HuH-7 (cell line): ENCODE results near the gene ADNP2.

Source experiments
- DNase-seq: peaks from one replicate; pipeline ENCODE4 v3.0.0; 2011; ENCODE audit warnings: low spot score

ADNP2 gene

DNA sequence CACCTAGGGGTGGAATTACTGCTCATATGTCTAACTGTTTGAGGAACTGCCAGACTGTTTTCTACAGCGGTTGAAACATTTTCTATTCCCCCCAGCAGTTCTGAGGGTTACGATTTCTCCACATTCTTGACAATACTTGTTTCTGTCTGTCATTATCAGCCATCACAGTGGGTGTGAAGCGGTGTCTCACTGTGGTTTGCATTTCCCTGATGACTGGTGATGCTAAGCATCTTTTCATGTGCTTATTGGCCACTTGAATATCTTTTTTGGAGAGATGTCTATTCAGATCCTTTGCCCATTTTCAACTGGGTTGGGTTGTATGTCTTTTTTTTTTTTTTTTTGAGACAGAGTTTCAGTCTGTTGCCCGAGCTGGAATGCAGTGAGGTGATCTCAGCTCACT, 63.0 kb downstream of the ADNP2 start:
- DNase-seq = no peak

DNA sequence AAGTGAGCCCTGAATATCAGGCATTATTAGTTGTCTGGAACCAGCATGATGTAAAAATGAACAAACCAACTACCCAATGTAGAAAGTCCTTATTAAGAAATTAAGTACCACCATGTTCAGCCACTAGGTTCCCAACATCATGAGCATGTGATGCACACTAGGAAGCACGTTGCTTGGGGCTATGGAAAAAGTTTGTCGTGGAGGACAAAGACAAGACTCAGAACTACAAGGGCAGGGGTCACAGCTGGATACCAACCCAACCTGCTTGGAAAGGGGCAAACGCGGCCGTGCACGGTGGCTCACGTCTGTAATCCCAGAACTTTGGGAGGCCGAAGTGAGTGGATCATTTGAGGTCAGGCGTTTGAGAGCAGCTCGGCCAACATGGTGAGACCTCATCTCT, 64.0 kb downstream of the ADNP2 start:
- DNase-seq = no peak

DNA sequence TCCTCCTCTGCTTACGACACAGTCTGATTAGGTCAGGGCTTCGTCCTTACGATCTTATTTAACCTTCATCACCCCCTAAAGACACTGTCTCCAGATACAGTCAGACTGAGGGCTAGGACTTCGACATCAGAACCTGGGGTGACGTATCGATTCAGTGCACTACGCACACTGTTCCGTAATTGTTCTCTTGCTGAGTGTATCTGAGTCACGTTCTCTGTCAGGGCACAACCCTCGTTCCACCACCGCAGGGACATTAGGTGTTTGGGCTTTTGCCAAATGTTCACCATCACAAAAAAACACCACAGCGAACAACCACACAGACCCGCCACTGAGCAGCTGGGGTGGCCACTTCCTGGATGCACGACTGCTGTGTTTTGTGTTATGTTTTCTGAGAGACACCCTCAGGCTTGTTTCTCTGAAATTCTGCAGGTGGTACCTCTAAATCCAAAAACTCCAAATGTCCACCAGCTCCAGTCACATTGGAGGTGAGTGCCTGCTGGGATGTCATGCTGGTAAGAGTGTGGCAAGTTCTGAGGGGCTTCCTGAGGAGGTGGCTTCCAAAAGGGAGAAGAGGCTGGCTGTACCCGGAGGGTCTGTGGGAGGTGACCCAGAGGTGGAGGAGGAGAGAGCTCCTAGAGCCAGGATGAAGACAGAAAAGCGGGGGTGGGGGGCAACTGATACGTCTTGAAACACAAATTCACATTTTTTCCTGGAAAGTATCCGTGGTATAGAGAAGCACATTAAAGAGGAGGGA, 66.6 kb downstream of the ADNP2 start:
- DNase-seq = no peak

DNA sequence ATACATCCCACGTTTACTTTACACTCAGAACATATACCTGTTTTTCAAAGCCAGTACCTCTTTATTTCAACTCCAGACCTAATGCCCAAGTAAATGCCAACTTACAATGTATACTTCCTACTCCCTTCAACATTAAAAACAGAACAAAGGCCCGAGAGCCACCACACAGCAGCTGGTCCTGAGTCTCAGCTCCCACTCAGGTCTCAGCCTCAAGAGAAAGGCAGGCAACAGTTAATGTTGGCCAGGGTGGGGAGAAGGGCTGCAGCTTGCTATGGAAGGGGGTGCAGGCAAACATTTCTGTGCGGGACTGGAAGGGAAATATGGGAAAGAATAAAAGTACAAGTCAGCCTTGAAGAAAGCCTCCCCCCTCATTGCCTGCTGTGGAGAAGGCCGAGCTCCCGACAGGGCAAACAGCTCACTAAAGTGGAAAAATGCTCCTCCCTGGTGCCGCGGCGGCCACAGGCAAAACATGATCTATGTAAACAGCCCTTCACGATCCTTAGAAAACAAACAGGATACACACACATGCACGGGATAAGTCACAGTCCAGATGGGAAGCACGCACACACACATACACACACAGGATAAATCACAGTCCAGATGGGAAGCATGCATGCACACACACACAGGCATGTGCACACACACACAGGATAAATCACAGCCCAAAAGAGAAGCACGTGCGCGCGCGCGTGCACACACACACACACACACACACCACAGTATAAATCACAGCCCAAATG, 67.4 kb downstream of the ADNP2 start:
- DNase-seq = no peak

DNA sequence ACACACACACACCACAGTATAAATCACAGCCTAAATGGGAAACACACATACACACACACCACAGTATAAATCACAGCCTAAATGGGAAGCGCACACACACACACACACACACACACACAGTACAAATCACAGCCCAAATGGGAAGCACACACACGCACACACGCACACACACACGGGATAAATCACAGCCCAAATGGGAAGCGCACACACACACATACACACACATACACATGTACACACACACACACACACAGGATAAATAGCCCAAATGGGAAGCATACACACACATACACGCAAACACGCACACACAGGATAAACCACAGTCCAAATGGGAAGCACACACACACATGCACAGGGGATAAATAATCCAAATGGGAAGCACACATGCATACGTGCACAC, 68.1 kb downstream of the ADNP2 start:
- DNase-seq = no peak

DNA sequence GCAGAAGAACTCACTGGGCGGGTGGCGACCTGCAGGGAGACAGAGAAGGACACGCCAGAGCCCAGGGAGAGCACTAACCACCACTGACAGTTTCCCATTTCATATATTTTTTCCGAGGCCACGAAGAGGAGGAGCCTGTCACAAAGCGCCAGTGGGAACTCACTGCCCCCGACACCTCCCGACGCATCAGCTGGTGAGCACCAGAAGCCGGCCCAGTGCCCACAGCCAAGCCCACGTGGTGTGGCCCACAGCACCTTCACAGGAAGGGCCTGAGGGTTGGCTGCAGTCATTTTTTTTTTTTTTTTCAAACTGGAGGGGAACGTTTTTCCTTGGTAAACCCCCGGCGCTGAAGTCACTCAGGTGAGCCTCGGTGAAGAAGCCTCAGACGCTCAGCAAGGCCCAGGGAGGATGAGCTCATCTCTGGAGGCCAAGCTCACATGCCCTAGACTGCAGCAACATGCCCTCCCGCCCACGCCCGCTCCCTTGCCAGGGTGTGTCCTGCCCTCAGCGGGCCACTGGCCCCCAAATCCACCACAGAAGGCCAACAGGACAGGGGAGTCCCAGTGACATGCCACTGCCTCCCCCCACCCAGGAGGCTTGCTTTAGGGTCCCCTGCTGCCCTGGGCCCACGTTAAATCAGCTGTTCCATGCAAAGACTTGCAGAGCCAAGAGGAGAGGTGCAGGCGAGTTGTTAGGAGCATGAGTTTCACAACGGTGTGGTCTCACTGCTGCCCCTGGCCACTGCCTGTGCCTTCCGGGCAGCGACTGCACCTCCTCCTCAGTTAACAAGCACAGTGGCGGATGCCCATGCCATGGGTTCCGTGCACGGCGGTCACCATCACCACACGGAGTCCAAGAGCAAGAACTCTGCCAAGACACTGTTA, 70.1 kb downstream of the ADNP2 start:
- no peak for DNase-seq

DNA sequence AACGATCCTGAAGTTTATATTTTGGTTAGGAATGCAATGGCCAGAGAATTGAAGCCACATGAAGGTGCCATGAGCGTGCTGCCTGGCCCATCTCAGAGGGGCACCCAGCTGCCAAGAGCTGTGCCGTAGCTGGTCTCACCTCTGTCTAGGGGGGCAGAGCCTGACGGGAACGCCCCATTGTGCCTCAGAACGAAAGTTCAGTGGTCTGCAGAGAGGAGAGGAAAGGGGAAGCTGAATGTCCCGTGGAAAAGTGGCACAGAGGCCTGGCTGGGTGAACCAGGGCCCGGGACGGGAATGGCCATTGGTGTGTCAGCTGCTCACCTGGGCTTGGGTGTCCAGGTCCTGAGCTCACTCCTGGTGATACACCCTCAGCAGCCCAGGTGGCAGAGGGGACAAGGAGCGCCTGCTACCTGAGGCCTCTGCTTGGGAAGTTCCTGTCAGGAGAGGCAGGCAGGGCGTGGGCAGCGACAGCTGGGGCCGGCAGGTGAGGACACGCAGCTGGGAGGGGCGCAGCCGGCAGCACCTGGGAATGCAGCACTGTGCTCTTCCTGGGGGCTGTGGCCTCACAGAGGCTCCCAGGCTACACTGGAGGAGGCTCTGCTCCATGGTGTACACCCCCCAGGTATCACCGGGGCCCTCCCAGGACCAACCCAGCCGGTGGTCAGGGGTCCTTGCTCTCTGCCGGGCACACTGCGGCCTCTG, 70.9 kb downstream of the ADNP2 start:
- no peak for DNase-seq

DNA sequence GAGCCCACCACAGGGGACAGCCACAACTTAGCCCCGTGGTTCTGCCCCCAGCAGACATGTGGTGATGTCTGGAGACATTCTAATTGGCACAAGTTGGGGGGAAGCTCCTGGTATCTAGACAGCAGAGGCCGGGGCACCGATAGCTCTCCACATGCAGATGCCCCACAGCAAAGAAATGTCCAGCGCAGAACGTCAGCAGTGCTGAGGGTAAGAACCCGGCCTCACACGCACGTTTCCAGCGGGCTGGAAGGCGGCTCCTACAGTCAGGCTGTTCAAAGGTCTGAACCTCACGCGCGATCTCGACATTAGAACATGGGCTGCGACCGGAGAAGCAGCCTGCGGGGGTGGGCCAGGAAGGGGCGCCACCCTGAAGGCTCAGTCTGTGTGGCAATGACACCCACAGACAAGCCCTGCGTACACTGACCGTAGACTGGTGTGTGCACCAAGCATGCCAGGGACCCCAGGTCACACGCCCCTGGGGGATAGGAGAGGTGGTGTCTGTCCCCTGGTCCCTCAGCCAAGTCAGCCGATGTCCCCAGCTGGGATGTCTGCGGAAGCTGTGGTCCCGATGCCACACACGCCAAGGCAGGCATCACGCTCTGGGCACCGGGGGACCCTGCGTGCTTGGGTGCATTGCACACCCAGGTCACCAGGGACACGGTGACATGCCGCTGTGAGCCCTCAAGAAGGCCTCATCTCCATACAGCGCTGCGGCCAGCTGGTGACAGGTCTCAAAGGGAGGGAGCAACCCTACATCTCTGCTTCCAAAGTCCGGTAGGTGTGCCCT, 71.9 kb downstream of the ADNP2 start:
- DNase-seq = no peak

DNA sequence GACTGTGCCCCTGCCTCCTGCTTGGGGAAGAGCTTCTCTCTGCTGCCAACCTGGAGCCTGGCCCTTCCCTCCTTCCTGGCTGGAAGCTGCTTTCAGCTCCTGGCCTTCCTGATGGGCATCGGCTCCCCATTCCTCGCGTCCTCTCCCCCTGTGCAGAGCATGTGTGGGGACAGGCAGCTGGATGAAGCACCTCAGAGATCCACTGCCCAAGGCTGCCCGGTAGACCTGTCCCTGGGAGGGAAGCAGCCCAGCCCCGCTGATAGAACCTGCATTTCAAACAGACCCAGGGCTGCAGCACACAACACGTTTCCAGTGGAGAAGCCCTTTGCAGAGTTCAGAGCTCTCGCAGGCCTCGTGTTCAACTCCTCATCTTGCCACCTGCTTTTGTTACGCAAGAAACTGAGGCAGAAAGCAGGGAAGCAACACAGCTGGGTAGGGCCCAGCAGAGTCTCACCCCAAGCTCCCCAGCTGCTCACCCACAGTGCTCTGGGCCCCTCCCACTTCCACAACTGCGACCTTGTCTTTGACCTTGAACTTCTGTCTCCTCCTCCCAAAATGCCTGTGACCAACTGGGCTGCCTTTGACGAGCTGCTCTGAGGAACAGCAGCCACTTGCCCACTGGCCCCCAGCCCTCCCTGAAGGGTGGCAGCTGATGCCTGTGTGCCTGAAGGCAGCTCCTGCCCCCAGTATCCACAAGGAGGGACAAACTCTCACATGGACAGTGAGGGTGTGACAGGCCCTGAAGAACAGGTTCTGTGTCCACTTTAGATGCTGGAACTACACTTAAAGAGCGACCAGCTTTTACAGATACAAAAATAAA, 72.8 kb downstream of the ADNP2 start:
- no peak for DNase-seq

DNA sequence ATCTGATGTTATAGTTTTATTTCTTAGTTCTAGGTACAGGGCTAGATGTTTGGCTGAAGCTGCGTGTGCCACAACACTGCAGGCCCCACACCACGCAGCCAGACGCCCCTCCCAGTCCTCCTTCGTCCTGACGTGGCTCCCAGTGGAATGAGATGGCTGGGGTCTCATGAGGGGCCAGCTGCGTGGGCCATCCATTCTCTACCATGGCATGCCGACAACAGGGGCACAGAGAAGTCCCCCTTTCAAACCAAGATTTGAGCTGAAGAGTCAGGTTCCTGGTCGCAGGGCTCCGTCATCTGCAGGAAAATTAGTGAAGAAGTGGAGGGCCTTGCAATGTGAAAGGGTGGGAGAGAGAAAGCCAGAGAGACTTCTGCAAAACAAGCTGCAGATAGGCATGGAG, 73.8 kb downstream of the ADNP2 start:
- DNase-seq = no peak

DNA sequence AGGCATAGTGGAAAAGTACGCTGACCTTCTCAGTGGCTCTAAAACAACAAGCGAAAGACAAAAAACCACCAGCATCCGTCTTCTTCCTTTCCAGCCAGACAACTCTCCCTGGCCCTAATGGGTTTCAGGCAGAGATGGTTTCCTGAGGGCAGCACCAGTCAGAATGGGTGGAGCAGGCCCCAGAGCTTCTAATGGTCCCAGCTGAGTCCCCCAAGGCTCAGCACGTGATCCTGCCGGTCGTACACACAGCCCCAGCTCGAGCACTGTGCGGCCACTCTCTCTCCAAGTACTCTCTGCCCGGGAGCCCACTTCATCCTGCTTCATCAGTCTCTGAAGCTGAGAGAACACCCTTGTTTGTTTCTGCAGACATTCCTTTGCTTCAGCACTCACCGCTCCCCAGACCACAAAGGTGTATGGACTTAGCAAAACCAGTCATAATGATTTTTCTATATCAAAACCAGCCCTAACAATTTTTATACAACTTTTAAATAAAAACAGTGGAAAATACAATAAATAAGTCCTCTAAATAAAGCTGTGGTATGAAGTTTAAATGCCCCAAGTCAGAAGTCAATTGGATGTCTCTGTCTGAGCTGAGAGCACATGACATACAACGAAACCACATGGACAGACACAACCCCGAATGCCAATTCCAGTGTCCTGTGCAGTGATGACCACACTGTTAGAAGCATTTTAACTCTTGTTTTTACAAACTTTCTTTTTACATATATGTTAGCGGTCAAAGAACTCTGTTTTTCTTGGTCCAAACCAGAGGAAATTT, 74.4 kb downstream of the ADNP2 start:
- no peak for DNase-seq

DNA sequence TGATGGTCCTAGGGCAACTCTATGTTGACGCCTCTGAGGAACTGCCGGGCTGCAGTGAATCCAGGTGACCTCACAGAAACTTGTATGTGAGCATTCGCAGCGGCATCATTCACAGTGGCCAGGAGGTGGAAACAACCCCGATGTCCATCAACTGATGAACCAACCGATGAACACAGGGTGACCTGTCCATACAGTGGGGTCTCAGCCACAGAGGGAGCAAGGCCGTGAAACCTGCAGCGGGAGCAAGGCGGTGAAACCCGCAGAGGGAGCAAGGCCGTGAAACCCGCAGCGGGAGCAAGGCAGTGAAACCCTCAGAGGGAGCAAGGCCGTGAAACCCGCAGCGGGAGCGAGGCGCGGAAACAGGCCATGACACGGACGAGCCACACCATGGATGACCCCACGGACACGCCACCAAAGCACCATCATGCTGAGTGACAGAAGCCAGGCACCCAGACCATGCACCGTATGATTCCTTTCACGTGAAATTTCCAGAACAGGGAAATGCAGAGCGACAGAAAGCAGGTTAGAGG, 75.2 kb downstream of the ADNP2 start:
- no peak for DNase-seq

DNA sequence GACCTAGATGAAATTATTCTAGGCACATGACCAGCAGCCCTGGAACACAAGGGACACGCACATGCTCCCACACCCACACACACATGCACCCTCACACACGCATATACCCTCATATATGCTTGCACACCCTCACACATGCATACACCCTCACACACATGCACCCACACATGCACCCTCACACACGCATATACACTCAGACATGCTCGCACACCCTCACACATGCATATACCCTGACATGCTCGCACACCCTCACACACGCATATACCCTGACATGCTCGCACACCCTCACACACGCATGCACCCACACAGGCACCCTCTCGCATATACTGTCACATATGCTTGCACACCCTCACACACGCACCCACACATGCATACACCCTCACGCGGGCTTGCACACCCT, 76.5 kb downstream of the ADNP2 start:
- DNase-seq = no peak

DNA sequence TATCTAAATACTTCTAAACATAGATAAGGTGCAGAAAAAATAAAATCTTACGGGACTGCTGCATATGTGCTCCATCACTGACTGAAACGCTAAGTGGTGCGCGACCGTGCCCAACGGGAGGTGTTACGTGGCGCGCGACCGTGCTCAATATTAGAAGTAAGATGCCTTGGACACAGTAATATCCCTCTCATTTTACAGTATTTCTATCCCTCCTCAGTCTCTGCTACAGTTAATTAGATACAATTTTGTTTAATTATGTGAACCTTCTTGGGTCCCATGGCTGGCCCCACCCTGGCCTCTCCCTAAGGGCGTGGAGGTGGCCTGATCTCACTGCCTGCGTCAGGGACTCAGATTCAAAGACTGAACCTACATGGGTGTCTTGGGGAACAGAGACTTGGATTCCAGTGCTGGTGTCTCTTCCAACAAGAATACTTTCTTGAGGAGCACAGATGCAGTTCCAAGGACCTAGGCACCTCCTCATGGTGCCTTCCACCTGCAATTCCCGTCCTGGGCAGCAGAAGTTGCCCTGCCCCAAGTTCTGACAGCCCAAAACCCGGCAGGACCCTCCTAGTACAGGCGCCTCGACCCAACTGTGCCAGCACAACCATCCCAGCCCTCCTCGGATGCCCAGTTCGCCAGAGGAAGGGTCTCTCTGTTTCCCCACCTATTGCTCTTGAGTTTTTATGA, 79.0 kb downstream of the ADNP2 start:
- DNase-seq = no peak

DNA sequence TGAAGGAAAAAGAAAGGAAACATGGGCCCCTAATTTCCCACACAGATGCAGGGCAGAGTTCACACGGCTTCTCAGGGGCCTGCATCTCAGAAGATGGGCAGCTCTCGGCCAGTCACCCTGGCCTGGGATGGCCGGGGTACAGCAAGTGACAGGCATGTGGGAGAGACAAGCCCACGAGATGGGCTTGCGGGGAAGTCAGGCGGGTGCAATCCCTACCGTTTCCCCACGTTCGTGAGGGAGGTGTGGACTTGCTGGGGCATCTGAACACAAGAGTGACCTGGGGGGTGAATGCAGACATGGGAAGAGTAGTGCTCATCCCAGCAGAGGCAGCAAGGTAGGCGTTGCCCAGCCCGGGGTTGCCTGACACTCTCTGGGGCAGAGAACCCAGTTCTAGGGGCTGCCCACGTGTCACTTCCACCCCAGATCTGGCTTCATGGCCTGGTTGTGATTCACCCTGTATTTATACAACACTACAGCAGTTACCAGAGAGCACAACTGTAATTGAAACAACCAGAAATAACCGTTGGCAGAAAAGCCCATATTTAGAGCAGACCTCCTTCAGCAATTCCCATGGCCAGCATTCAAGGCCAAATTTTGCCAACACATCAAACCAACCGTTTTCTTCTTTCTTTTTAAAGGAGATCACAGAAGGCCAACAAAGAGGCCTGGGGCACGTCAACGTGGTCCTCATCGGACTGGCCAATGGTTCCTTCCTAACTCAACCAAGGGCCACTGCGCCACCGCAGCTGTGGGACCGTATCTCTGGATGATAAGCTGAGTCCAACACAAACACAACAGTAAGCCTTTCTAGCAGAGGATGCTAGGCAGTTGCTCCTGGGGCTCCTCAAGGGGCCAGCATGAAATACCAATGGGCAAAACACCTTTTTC, 79.8 kb downstream of the ADNP2 start:
- DNase-seq = no peak

DNA sequence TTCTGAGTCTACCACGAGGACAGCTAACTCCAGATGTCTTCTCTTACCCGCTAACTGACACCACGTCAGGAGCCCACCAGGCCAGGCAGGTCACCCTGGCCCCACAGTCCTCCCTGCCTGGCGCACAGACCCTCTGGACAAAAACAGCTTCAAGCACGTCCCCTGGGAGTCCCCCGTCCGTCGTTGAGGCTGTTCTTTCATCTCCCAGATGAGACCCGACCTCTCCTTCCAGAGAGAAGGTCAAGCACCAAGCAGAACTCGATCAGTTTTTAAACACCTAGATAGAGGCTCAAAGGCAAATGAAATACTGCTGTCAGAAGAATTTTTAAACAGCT, 80.4 kb downstream of the ADNP2 start:
- DNase-seq = no peak
